H1 (cell line): ENCODE data around the gene LRIG2. TPM values are rescaled to one million over a fixed set of nuclear protein-coding genes. Genes with fewer than 3 reads are reported as not detected.

Source experiments
- ATF3 ChIP-seq: IDR thresholded peaks from 2 replicates; pipeline ENCODE4 v1.6.1; 2011; ENCODE audit warnings: low read depth, mild to moderate bottlenecking, low read length; ENCODE audit not compliant: insufficient read depth
- BACH1 ChIP-seq: IDR thresholded peaks from 2 replicates; pipeline ENCODE4 v1.6.1; 2012; ENCODE audit warnings: low read length, improper control_type of control experiment
- BRCA1 ChIP-seq: IDR thresholded peaks from 2 replicates; pipeline ENCODE4 v1.6.1; 2012; ENCODE audit warnings: low read depth, low read length, improper control_type of control experiment
- CEBPB ChIP-seq: IDR thresholded peaks from 2 replicates; pipeline ENCODE4 v1.6.1; 2012; ENCODE audit warnings: low read depth, low read length
- CREB1 ChIP-seq: IDR thresholded peaks from 2 replicates; pipeline ENCODE4 v1.6.1; 2012; ENCODE audit warnings: inconsistent platforms
- CTBP2 ChIP-seq: IDR thresholded peaks from 2 replicates; pipeline ENCODE4 v1.7.0; 2011; ENCODE audit warnings: borderline replicate concordance, mild to moderate bottlenecking, moderate library complexity, mixed read lengths, low read length; ENCODE audit not compliant: insufficient read depth, insufficient read length
- EGR1 ChIP-seq: IDR thresholded peaks from 2 replicates; pipeline ENCODE4 v1.6.1; 2011; ENCODE audit warnings: low read depth, low read length, borderline replicate concordance
- GABPA ChIP-seq: IDR thresholded peaks from 2 replicates; pipeline ENCODE4 v1.6.1; 2011; ENCODE audit warnings: mild to moderate bottlenecking, low read length, moderate library complexity, borderline replicate concordance; ENCODE audit not compliant: insufficient read depth
- HDAC2 ChIP-seq, 2 experiments: fragments of 300-600 bp in 1 of 2; sonication (generic) in 1 of 2; IDR thresholded peaks; 2 replicates each; pipeline ENCODE4 v1.6.1; 2011 to 2012; ENCODE audit warnings: low read depth in 2 of 2, low read length in 2 of 2, mild to moderate bottlenecking in 2 of 2, moderate library complexity in 2 of 2, borderline replicate concordance in 1 of 2, inconsistent platforms in 1 of 2
- JUN ChIP-seq: IDR thresholded peaks from 2 replicates; pipeline ENCODE4 v1.6.1; 2011; ENCODE audit warnings: low read depth, mild to moderate bottlenecking, improper control_type of control experiment, low read length
- MAFK ChIP-seq: IDR thresholded peaks from 2 replicates; pipeline ENCODE4 v1.6.1; 2012; ENCODE audit warnings: low read depth, mild to moderate bottlenecking, improper control_type of control experiment, low read length
- NRF1 ChIP-seq: IDR thresholded peaks from 2 replicates; pipeline ENCODE4 v1.6.1; 2011; ENCODE audit warnings: mild to moderate bottlenecking, low read depth, low read length, improper control_type of control experiment
- PHF8 ChIP-seq: fragments of 200-600 bp; sonication (generic); conservative IDR thresholded peaks from 2 replicates; pipeline ENCODE4 v1.7.1; 2012; ENCODE audit warnings: low read depth, mild to moderate bottlenecking, inconsistent platforms, low read length, moderate library complexity
- POLR2A ChIP-seq, 2 experiments: IDR thresholded peaks; 1 replicate in 1 of 2; 2 replicates in 1 of 2; pipeline ENCODE4 v1.6.1; 2011; ENCODE audit warnings: low read depth in 2 of 2, low read length in 2 of 2, mild to moderate bottlenecking in 2 of 2; ENCODE audit errors: control extremely low read depth in 1 of 2
- POU5F1 ChIP-seq: IDR thresholded peaks from 2 replicates; pipeline ENCODE4 v1.6.1; 2011; ENCODE audit warnings: low read depth, mild to moderate bottlenecking, low read length, moderate library complexity
- RBBP5 ChIP-seq: IDR thresholded peaks from 2 replicates; pipeline ENCODE4 v1.7.1; 2012; ENCODE audit warnings: low read depth, mild to moderate bottlenecking, inconsistent platforms, low read length, moderate library complexity, borderline replicate concordance
- RNF2 ChIP-seq: fragments of 200-900, 300-1000 bp; sonication (generic); IDR thresholded peaks from 2 replicates; pipeline ENCODE4 v1.7.1; 2016; ENCODE audit warnings: borderline replicate concordance, low read depth, mild to moderate bottlenecking, antibody characterized with exemption, low read length; ENCODE audit not compliant: poor library complexity, severe bottlenecking; ENCODE audit errors: missing control alignments
- SIN3A ChIP-seq, 2 experiments: IDR thresholded peaks in 1 of 2; conservative IDR thresholded peaks in 1 of 2; 2 replicates each; pipeline ENCODE4 v1.6.1; 2011 to 2012; ENCODE audit warnings: low read length in 2 of 2, improper control_type of control experiment in 1 of 2, low read depth in 1 of 2, mild to moderate bottlenecking in 1 of 2
- SIRT6 ChIP-seq: IDR thresholded peaks from one replicate; pipeline ENCODE4 v1.7.1; 2012; ENCODE audit warnings: low read length, inconsistent platforms
- SRF ChIP-seq: IDR thresholded peaks from 2 replicates; pipeline ENCODE4 v1.6.1; 2011; ENCODE audit warnings: mild to moderate bottlenecking, low read depth, low read length, moderate library complexity
- SUZ12 ChIP-seq: fragments of 200-600 bp; sonication (generic); IDR thresholded peaks from 2 replicates; pipeline ENCODE4 v1.6.1; 2012; ENCODE audit warnings: mild to moderate bottlenecking, inconsistent platforms, low read length, moderate library complexity, mixed read lengths
- TAF1 ChIP-seq: IDR thresholded peaks from 2 replicates; pipeline ENCODE4 v1.6.1; 2011; ENCODE audit warnings: mild to moderate bottlenecking, low read depth, low read length
- YY1 ChIP-seq: IDR thresholded peaks from 2 replicates; pipeline ENCODE4 v1.6.1; 2011; ENCODE audit warnings: low read depth, mild to moderate bottlenecking, low read length
- ZNF274 ChIP-seq: IDR thresholded peaks from 2 replicates; pipeline ENCODE4 v1.7.0; 2012; ENCODE audit warnings: low read length, borderline replicate concordance; ENCODE audit errors: extremely low read depth
- polyA plus RNA-seq, 7 experiments: library from polyadenylated mRNA; depleted of rRNA in 3 of 7; stranded (reverse) in 5 of 7; unstranded in 2 of 7; fragments of >200 nt in 5 of 7; fragments of 200-250 nt in 2 of 7; gene quantifications; 1 replicate in 5 of 7; 2 replicates in 1 of 7; 4 replicates in 1 of 7; pipeline versions ENCODE4 v1.2.1 to v1.2.3, GENCODE V29; 2011 to 2013; ENCODE audit warnings: missing spikeins in 2 of 7, mixed read lengths in 2 of 7
- total RNA-seq: library from RNA; stranded (reverse); fragmentation: NEBNext Ultra II Directional; extraction: Animal tissue kit (Norgen Biotek cat#: 25700); gene quantifications from 2 replicates; pipeline ENCODE4 v1.2.1, GENCODE V29; 2021

LRIG2 gene
- total and polyA plus RNA-seq, 2 of the 8 experiments (the other 6 are each of a cell fraction or from before 2014, with no cell fraction given) = 16.2 to 20.9 TPM

- TF ChIP-seq RBBP5 (peak; percentile 51; the same call in 1 of the 2 replicates), PHF8 (peak; percentile 89), ATF3 (no peak), HDAC2 (IDR thresholded peaks at IDR 0.05; ENCODE audit: borderline replicate concordance in 1 of 2, low read depth in 2 of 2, low read length in 2 of 2) (no peak), GABPA (no peak), BRCA1 (no peak), POLR2A (IDR thresholded peaks at IDR 0.05; ENCODE audit: control extremely low read depth in 1 of 2, low read depth in 2 of 2, low read length in 2 of 2) (peak; percentile 85 to 86), TAF1 (no peak; the same call in 1 of the 2 replicates), ZNF274 (no peak), CTBP2 (peak; percentile 80), BACH1 (no peak), SUZ12 (no peak), SIN3A (conservative IDR thresholded peaks at IDR 0.05 in 1 of 2, IDR thresholded peaks at IDR 0.05 in 1 of 2; ENCODE audit: low read depth in 1 of 2, low read length in 2 of 2) (no peak), YY1 (peak; percentile 86), POU5F1 (no peak), CEBPB (no peak), RNF2 (no peak), CREB1 (peak; percentile 70), SIRT6 (no peak), SRF (no peak), EGR1 (no peak), NRF1 (peak; percentile 9; the same call in 1 of the 2 replicates), JUN (no peak), MAFK (no peak)
These were observed at the start of gene LRIG2 (continued) for GRCh38 chr1:113072757-113073478.
